Neural crest cell (in vitro differentiated cells): ENCODE measurements around the gene CSF1R. TPM values are rescaled to one million over a fixed set of nuclear protein-coding genes. Genes with fewer than 3 reads are reported as not detected.

Experiments used
- DNase-seq: peaks from one replicate; pipeline ENCODE4 v3.0.0; 2021; ENCODE audit warnings: low read depth, mixed read lengths, low spot score
- H3K27ac Mint-ChIP-seq: one replicate; pipeline ENCODE4 v1.8.0; 2021; ENCODE audit warnings: mild to moderate bottlenecking, mixed read lengths; ENCODE audit not compliant: unreplicated experiment
- H3K27me3 Mint-ChIP-seq: 2 replicates; pipeline ENCODE4 v1.8.0; 2021; ENCODE audit warnings: low read depth, mild to moderate bottlenecking, mixed read lengths
- H3K36me3 Mint-ChIP-seq: 2 replicates; pipeline ENCODE4 v1.8.0; 2021; ENCODE audit warnings: low read depth, mild to moderate bottlenecking, mixed read lengths
- H3K4me1 Mint-ChIP-seq: 2 replicates; pipeline ENCODE4 v1.8.0; 2021; ENCODE audit warnings: mixed read lengths
- H3K4me3 Mint-ChIP-seq: one replicate; pipeline ENCODE4 v1.8.0; 2021; ENCODE audit warnings: mild to moderate bottlenecking, mixed read lengths
- H3K9me3 Mint-ChIP-seq: 2 replicates; pipeline ENCODE4 v1.8.0; 2021; ENCODE audit warnings: mixed read lengths
- CTCF ChIP-seq: fragments of 200-600 bp; sonication (generic); conservative IDR thresholded peaks from 2 replicates; pipeline ENCODE4 v1.5.0; 2021; ENCODE audit warnings: antibody characterized with exemption, mild to moderate bottlenecking
- total RNA-seq: library from RNA; stranded (reverse); gene quantifications from 2 replicates; pipeline ENCODE4 v1.2.1, GENCODE V29; 2021

CSF1R gene
- total RNA-seq, 1 donor from 2014 or later, result not detected

GRCh38 chr5:150057052-150057451 lies 29.3 kb downstream of the CSF1R start:
- Mint-ChIP-seq H3K27ac (no peak overlapping the region), H3K27me3 (no peaks in the 10 kb centered on the region), H3K4me1 (no peaks in the 10 kb centered on the region), H3K4me3 (no peak overlapping the region), H3K36me3 (peaks cover 2% of the 10 kb centered on the region), H3K9me3 (no peaks in the 10 kb centered on the region)
- no peak for DNase-seq
- TF ChIP-seq CTCF, result no peak

GRCh38 chr5:150056075-150056443 lies 30.3 kb downstream of the CSF1R start:
- no peaks in the 10 kb centered on the region for H3K9me3 Mint-ChIP-seq
- no peak overlapping the region for H3K4me3 Mint-ChIP-seq
- H3K36me3 Mint-ChIP-seq, result peaks cover 2% of the 10 kb centered on the region
- TF ChIP-seq CTCF, result no peak
- no peaks in the 10 kb centered on the region for H3K27me3 Mint-ChIP-seq
- no peak overlapping the region for H3K27ac Mint-ChIP-seq
- no peaks in the 10 kb centered on the region for H3K4me1 Mint-ChIP-seq
- DNase-seq, result no peak

- H3K4me1 Mint-ChIP-seq, result no peaks in the 10 kb centered on the region
- H3K9me3 Mint-ChIP-seq, result no peaks in the 10 kb centered on the region
- H3K36me3 Mint-ChIP-seq, result peaks cover 2% of the 10 kb centered on the region
- H3K4me3 Mint-ChIP-seq, result no peak overlapping the region
- no peaks in the 10 kb centered on the region for H3K27me3 Mint-ChIP-seq
- TF ChIP-seq CTCF, result no peak
- H3K27ac Mint-ChIP-seq, result no peak overlapping the region
- DNase-seq, result no peak
These were observed 30.9 kb downstream of the CSF1R start for GRCh38 chr5:150055326-150056074.

GRCh38 chr5:150054569-150054968 lies 31.8 kb downstream of the CSF1R start:
- no peak for DNase-seq
- peaks cover 3% of the 10 kb centered on the region for H3K36me3 Mint-ChIP-seq
- H3K4me3 Mint-ChIP-seq, result no peak overlapping the region
- no peaks in the 10 kb centered on the region for H3K9me3 Mint-ChIP-seq
- no peak overlapping the region for H3K27ac Mint-ChIP-seq
- no peak for TF ChIP-seq CTCF
- no peaks in the 10 kb centered on the region for H3K4me1 Mint-ChIP-seq
- no peaks in the 10 kb centered on the region for H3K27me3 Mint-ChIP-seq

- no peaks in the 10 kb centered on the region for H3K27me3 Mint-ChIP-seq
- no peak overlapping the region for H3K27ac Mint-ChIP-seq
- no peaks in the 10 kb centered on the region for H3K9me3 Mint-ChIP-seq
- H3K36me3 Mint-ChIP-seq, result peaks cover 8% of the 10 kb centered on the region
- H3K4me3 Mint-ChIP-seq, result no peak overlapping the region
- TF ChIP-seq CTCF, result no peak
- H3K4me1 Mint-ChIP-seq, result no peaks in the 10 kb centered on the region
- no peak for DNase-seq
These were observed 32.5 kb downstream of the CSF1R start for GRCh38 chr5:150053713-150054392.
